C4-2B (cell line): ENCODE results near the gene FURIN.

Experiments
- ZFX ChIP-seq: fragments of 450-650 bp; IDR thresholded peaks from 2 replicates; pipeline ENCODE4 v1.6.1; 2017
- TF ChIP-seq, protein P1 (sequence below): fragments of 450-650 bp; conservative IDR thresholded peaks from 2 replicates; pipeline ENCODE4 v1.5.1; 2017; ENCODE audit warnings: mild to moderate bottlenecking

- TF ChIP-seq, protein P1, sequence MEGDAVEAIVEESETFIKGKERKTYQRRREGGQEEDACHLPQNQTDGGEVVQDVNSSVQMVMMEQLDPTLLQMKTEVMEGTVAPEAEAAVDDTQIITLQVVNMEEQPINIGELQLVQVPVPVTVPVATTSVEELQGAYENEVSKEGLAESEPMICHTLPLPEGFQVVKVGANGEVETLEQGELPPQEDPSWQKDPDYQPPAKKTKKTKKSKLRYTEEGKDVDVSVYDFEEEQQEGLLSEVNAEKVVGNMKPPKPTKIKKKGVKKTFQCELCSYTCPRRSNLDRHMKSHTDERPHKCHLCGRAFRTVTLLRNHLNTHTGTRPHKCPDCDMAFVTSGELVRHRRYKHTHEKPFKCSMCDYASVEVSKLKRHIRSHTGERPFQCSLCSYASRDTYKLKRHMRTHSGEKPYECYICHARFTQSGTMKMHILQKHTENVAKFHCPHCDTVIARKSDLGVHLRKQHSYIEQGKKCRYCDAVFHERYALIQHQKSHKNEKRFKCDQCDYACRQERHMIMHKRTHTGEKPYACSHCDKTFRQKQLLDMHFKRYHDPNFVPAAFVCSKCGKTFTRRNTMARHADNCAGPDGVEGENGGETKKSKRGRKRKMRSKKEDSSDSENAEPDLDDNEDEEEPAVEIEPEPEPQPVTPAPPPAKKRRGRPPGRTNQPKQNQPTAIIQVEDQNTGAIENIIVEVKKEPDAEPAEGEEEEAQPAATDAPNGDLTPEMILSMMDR = no peak
- no peak for TF ChIP-seq ZFX
These were observed 39.6 kb downstream of the FURIN start for GRCh38 chr15:90907838-90908507.
